22Rv1 (cell line): ENCODE results near the gene TTC38.

Source experiments
- CTCF ChIP-seq: fragments of 450-650 bp; IDR thresholded peaks from 2 replicates; pipeline ENCODE4 v1.5.1; 2017; ENCODE audit warnings: mild to moderate bottlenecking
- ZFX ChIP-seq: fragments of 450-650 bp; IDR thresholded peaks from 2 replicates; pipeline ENCODE4 v1.6.1; 2017; ENCODE audit warnings: antibody characterized with exemption, borderline replicate concordance

GRCh38 chr22:46233231-46233630 lies 34.6 kb upstream of the TTC38 start:
- no peak for TF ChIP-seq CTCF
- no peak for TF ChIP-seq ZFX
